Measurements from ENCODE around the gene ARHGEF17.

The ARHGEF17 gene

GRCh38 chr11:73393011-73393380, 84.9 kb downstream of the ARHGEF17 start:
- TF ChIP-seq, protein P1, sequence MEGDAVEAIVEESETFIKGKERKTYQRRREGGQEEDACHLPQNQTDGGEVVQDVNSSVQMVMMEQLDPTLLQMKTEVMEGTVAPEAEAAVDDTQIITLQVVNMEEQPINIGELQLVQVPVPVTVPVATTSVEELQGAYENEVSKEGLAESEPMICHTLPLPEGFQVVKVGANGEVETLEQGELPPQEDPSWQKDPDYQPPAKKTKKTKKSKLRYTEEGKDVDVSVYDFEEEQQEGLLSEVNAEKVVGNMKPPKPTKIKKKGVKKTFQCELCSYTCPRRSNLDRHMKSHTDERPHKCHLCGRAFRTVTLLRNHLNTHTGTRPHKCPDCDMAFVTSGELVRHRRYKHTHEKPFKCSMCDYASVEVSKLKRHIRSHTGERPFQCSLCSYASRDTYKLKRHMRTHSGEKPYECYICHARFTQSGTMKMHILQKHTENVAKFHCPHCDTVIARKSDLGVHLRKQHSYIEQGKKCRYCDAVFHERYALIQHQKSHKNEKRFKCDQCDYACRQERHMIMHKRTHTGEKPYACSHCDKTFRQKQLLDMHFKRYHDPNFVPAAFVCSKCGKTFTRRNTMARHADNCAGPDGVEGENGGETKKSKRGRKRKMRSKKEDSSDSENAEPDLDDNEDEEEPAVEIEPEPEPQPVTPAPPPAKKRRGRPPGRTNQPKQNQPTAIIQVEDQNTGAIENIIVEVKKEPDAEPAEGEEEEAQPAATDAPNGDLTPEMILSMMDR (IDR thresholded peaks at IDR 0.05; ENCODE audit: unreplicated experiment in 3 of 3), result no peak
- Mint-ChIP-seq H3K27me3 (ENCODE audit: low read depth) (peaks cover 7% of the 10 kb centered on the region), H3K4me3 (no peak overlapping the region), H3K27ac (peak overlapping the region in 2 of 3 experiments; percentile 51 to 54), H3K4me1 (peaks cover 25% of the 10 kb centered on the region), H3K9me3 (no peaks in the 10 kb centered on the region), H3K36me3 (ENCODE audit: low read depth) (no peaks in the 10 kb centered on the region)

GRCh38 chr11:73393479-73394415, 85.7 kb downstream of the ARHGEF17 start:
- H3K27ac Mint-ChIP-seq, result peak overlapping the region in 2 of 3 experiments; percentile 51 to 54
- peaks cover 20% of the 10 kb centered on the region for H3K4me1 Mint-ChIP-seq
- H3K36me3 Mint-ChIP-seq (ENCODE audit: low read depth), result no peaks in the 10 kb centered on the region
- TF ChIP-seq, protein P1 (IDR thresholded peaks at IDR 0.05; ENCODE audit: unreplicated experiment in 3 of 3), result peak; percentile 77 to 83 (median 81)
- H3K9me3 Mint-ChIP-seq, result no peaks in the 10 kb centered on the region
- peaks cover 7% of the 10 kb centered on the region for H3K27me3 Mint-ChIP-seq (ENCODE audit: low read depth)
- H3K4me3 Mint-ChIP-seq, result no peak overlapping the region

- H3K9me3 Mint-ChIP-seq, result no peaks in the 10 kb centered on the region
- H3K36me3 Mint-ChIP-seq (ENCODE audit: low read depth), result no peaks in the 10 kb centered on the region
- peaks cover 7% of the 10 kb centered on the region for H3K27me3 Mint-ChIP-seq (ENCODE audit: low read depth)
- H3K27ac Mint-ChIP-seq, result no peak overlapping the region
- peaks cover 14% of the 10 kb centered on the region for H3K4me1 Mint-ChIP-seq
- no peak overlapping the region for H3K4me3 Mint-ChIP-seq
- TF ChIP-seq, protein P1 (IDR thresholded peaks at IDR 0.05; ENCODE audit: unreplicated experiment in 3 of 3), result no peak
Measured at GRCh38 chr11:73394416-73395296, 86.6 kb downstream of the ARHGEF17 start.

- Mint-ChIP-seq H3K36me3 (ENCODE audit: low read depth) (no peaks in the 10 kb centered on the region), H3K9me3 (no peaks in the 10 kb centered on the region), H3K27ac (no peak overlapping the region), H3K27me3 (ENCODE audit: low read depth) (peaks cover 3% of the 10 kb centered on the region), H3K4me3 (no peak overlapping the region), H3K4me1 (peaks cover 13% of the 10 kb centered on the region)
- TF ChIP-seq, protein P1 (IDR thresholded peaks at IDR 0.05; ENCODE audit: unreplicated experiment in 3 of 3), result no peak
Measured at GRCh38 chr11:73395297-73396208, 87.5 kb downstream of the ARHGEF17 start.

- Mint-ChIP-seq H3K4me3 (no peak overlapping the region), H3K27ac (no peak overlapping the region), H3K27me3 (ENCODE audit: low read depth) (peaks cover 3% of the 10 kb centered on the region)
Measured at GRCh38 chr11:73396251-73396930, 88.3 kb downstream of the ARHGEF17 start.

More at GRCh38 chr11:73396251-73396930, 88.3 kb downstream of the ARHGEF17 start:
- Mint-ChIP-seq H3K9me3 (no peaks in the 10 kb centered on the region), H3K36me3 (ENCODE audit: low read depth) (no peaks in the 10 kb centered on the region), H3K4me1 (peaks cover 21% of the 10 kb centered on the region)
- TF ChIP-seq, protein P1 (IDR thresholded peaks at IDR 0.05; ENCODE audit: unreplicated experiment in 3 of 3), result no peak

Data from nephron (organoid).